Measurements from ENCODE around the gene SIGLEC12.

GRCh38 chr19:51472607-51473006 is 29.0 kb downstream of the SIGLEC12 start:
- TF ChIP-seq POLR2AphosphoS5 (IDR thresholded peaks at IDR 0.05; ENCODE audit: low read depth, low read length) = no peak
- no peak for TF ChIP-seq POLR2A (IDR thresholded peaks at IDR 0.05; ENCODE audit: low read depth, low read length)
- no peak for TF ChIP-seq TAF1 (IDR thresholded peaks at IDR 0.05; ENCODE audit: borderline replicate concordance, low read depth, low read length)
